Measurements from ENCODE around the gene MS4A4E. TPM values are rescaled to one million over a fixed set of nuclear protein-coding genes. Genes with fewer than 3 reads are reported as not detected.

MS4A4E gene
- total RNA-seq, 1 donor: not detected

DNA sequence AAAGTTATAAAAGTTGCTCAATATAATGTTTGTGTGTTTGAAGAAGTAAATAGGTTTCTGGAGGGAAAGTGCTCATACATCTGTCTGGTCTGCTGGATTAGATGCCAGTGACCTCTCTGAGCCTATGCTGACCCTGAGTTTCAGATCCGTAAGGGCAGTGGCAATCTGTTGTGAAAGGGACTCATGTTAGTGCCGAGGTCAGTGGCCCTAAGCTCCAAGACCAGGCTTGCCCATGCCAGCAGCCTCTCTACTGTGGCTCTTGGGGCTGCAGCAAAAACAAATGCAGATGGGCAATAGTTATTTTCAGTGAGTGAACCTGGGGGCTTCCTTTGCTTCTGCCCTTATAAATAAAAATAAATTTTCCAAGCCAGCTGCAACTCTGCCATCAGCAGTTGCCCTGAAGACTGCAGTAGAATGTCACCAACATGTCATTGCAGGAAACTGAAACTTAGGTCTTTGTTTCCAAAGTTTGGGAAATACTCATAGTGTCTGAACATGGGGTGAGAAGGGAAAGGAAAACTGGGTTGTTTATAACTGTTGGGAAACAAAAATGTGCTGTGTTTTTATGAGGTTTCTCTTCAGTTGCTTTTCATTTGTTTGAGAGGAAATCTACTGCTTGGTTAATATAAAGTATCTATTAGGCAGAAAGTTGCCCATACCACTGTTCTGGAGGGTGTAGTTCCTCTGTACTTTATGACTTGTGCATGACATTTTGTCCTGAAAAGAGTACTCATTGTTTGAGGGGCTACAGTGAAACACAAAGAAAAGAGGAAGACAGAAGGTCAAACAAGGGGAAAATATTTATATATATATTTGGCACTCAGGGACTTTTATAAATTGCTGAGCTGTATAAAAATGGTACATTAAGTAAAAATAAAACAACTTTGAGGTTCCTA is 9.5 kb upstream of the MS4A4E start:
- no peak overlapping the region for H3K4me3 ChIP-seq (ENCODE audit: low read depth, low read length)
- no peak for TF ChIP-seq CTCF (IDR thresholded peaks at IDR 0.05; ENCODE audit: insufficient read depth, low read depth, low read length)
- DNase-seq (ENCODE audit: low read depth): no peak

DNA sequence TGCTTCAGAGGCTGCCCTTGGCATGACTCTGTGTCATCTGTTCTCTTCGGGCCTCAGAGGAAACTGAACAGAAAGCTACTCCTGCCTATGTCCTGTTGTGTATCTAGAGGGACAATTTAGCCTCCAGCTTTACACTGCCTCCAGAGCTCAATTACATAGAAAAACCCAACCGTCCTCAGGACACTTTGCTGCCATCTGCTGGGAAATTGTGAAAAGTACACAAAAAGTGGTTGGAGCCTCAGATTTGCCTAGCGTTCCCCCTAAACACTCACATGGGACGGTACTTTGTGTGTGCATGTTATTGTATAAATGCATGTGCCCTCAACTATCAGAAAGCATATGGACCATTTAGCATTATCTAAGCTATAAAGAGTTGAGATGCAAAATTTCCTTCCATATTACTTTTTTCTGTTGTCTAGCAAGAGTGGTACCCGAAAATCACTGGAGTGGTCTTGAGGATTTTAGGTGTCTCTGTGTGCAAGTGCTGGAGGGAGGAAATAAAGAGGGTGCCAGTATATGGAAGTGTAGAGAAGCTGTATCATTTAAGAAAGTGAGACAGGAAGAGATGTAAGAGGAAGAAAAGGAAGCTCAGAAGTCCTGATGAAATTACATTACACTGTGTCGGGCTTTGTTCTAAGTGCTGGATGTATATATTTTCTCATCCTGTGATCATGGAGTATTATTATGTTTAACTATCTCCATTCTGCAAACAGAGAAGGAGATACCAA is 8.7 kb upstream of the MS4A4E start:
- H3K4me3 ChIP-seq (ENCODE audit: low read depth, low read length): no peak overlapping the region
- peak; percentile 19 for DNase-seq (ENCODE audit: low read depth)
- TF ChIP-seq CTCF (IDR thresholded peaks at IDR 0.05; ENCODE audit: insufficient read depth, low read depth, low read length): peak; percentile 47

- H3K4me3 ChIP-seq (ENCODE audit: low read depth, low read length): no peak overlapping the region
- no peak for DNase-seq (ENCODE audit: low read depth)
- no peak for TF ChIP-seq CTCF (IDR thresholded peaks at IDR 0.05; ENCODE audit: insufficient read depth, low read depth, low read length)
These were observed 1.2 kb downstream of the MS4A4E start for GRCh38 chr11:60241786-60242185.

GRCh38 chr11:60240662-60241061 is 2.3 kb downstream of the MS4A4E start:
- no peak for TF ChIP-seq CTCF (IDR thresholded peaks at IDR 0.05; ENCODE audit: insufficient read depth, low read depth, low read length)
- no peak overlapping the region for H3K4me3 ChIP-seq (ENCODE audit: low read depth, low read length)
- DNase-seq (ENCODE audit: low read depth): no peak

- DNase-seq (ENCODE audit: low read depth): no peak
- no peak overlapping the region for H3K4me3 ChIP-seq (ENCODE audit: low read depth, low read length)
- no peak for TF ChIP-seq CTCF (IDR thresholded peaks at IDR 0.05; ENCODE audit: insufficient read depth, low read depth, low read length)
These were observed 7.6 kb downstream of the MS4A4E start for GRCh38 chr11:60235321-60235720.

DNA sequence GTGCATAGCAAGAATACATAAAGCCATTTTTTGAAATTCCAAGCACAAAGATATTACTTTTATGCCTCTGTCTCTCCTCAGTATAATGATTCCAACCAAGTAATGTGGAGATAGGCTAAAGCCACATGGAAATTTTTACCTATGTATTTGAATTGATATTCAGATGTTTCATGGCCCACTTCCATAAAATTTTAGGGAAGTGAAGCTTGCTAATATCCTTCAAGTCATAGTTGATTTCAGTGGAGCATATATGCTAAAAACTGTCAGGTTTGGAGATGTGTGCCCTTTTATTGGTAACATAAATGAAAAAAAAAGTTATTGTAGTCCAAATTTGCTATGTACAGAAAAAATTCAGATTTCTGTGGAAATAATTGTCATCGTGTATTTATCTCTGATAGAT is 12.3 kb downstream of the MS4A4E start:
- DNase-seq (ENCODE audit: low read depth): no peak
- no peak overlapping the region for H3K4me3 ChIP-seq (ENCODE audit: low read depth, low read length)
- TF ChIP-seq CTCF (IDR thresholded peaks at IDR 0.05; ENCODE audit: insufficient read depth, low read depth, low read length): no peak

Measured in fibroblast of villous mesenchyme (primary cell).